Measurements from ENCODE around the gene ARHGAP24. TPM values are rescaled to one million over a fixed set of nuclear protein-coding genes. Genes with fewer than 3 reads are reported as not detected.

ARHGAP24 gene
- total RNA-seq, 6 experiments from 2014 or later, result 4.0 to 7.3 (median 6.1) TPM

- intact Hi-C loops (cut with DNase I), result no loop called here
- no peak for TF ChIP-seq POLR2A (IDR thresholded peaks at IDR 0.05)
- TF ChIP-seq, protein P1, sequence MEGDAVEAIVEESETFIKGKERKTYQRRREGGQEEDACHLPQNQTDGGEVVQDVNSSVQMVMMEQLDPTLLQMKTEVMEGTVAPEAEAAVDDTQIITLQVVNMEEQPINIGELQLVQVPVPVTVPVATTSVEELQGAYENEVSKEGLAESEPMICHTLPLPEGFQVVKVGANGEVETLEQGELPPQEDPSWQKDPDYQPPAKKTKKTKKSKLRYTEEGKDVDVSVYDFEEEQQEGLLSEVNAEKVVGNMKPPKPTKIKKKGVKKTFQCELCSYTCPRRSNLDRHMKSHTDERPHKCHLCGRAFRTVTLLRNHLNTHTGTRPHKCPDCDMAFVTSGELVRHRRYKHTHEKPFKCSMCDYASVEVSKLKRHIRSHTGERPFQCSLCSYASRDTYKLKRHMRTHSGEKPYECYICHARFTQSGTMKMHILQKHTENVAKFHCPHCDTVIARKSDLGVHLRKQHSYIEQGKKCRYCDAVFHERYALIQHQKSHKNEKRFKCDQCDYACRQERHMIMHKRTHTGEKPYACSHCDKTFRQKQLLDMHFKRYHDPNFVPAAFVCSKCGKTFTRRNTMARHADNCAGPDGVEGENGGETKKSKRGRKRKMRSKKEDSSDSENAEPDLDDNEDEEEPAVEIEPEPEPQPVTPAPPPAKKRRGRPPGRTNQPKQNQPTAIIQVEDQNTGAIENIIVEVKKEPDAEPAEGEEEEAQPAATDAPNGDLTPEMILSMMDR (IDR thresholded peaks at IDR 0.05), result no peak
Measured at GRCh38 chr4:85486425-85487086, 11.6 kb downstream of the ARHGAP24 start.

GRCh38 chr4:85488416-85488815, 13.5 kb downstream of the ARHGAP24 start:
- no peak overlapping the region for H3K27ac ChIP-seq
- DNase-seq (no peak), ATAC-seq (no peak)
- H3K4me3 ChIP-seq, result no peak overlapping the region
- no peaks in the 10 kb centered on the region for H3K9me3 ChIP-seq
- H3K36me3 ChIP-seq, result no peaks in the 10 kb centered on the region
- intact Hi-C loops (cut with DNase I), result no loop called here
- WGBS (ENCODE audit: insufficient coverage, low coverage, low lambda C conversion rate, missing lambda C conversion rate), result 79% methylated on average over 1 of the region's 1 CpG
- H3K27me3 ChIP-seq, result no peaks in the 10 kb centered on the region
- no peaks in the 10 kb centered on the region for H3K4me1 ChIP-seq
- TF ChIP-seq, protein P1 (IDR thresholded peaks at IDR 0.05), result no peak
- no peak for TF ChIP-seq POLR2A (IDR thresholded peaks at IDR 0.05)

More at GRCh38 chr4:85486425-85487086, 11.6 kb downstream of the ARHGAP24 start:
- Histone ChIP-seq H3K4me3 (no peak overlapping the region), H3K9me3 (no peaks in the 10 kb centered on the region), H3K27me3 (no peaks in the 10 kb centered on the region), H3K27ac (no peak overlapping the region), H3K36me3 (no peaks in the 10 kb centered on the region), H3K4me1 (no peaks in the 10 kb centered on the region)
- ATAC-seq, result no peak
- 93% methylated on average over 3 of the region's 3 CpGs for WGBS (ENCODE audit: insufficient coverage, low coverage, low lambda C conversion rate, missing lambda C conversion rate)
- DNase-seq, result no peak

DNA sequence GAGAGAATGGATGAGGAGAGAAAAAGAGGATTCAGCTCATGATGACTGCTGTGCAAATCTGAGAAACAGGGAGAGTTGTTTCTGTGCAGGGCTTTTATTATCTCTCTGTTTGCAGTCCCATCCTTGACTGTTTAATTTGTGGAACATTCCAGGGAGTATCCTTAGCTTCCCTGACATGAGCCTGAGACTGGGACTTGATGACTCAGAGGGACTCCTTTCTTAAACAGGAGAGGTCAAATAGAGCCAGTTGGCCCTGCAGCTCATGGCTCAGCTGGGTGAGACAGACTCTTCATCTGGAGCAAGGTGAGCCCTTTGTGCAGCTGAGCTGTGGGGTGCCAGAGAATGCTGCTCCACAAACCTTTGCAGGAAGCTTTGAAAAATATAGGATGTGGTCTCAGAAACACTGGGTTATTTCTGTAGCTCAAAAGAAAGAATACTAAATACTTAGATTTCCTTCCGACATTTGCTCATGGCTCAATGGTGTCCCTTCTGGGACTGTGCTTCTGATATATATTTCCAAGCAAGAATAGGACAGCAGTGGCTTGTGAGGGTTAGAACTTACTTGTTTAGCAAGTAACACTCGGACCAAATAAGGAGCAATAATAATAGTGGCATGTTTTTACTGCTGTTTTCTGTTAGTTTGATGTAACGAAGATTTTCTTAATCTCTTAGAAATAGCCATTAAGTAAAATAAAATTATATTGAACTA, 14.5 kb downstream of the ARHGAP24 start:
- 63% methylated on average over 3 of the region's 3 CpGs for WGBS (ENCODE audit: insufficient coverage, low coverage, low lambda C conversion rate, missing lambda C conversion rate)

DNA sequence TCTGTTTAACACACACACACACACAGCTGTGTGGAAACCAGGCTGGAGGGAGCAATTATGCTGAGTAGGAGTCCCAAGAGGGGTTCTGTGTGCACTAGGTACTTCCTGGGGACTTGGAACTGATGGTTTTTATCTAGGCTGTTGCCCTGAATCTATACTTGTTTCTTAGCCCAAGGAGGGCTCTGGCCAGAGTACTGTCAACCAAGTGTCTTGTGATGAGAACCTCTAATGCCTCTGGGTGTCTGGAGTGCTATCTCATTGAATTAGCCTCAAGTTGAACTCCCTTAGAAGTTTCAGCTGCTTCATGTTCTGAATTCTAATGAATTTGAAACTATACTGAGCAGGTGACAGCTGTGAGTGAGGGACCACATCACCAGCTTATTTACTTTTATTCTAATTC, 16.6 kb downstream of the ARHGAP24 start:
- intact Hi-C loops (cut with DNase I), result no loop called here
- Histone ChIP-seq H3K27ac (no peak overlapping the region), H3K36me3 (no peaks in the 10 kb centered on the region), H3K27me3 (no peaks in the 10 kb centered on the region), H3K4me3 (no peak overlapping the region), H3K9me3 (no peaks in the 10 kb centered on the region), H3K4me1 (no peaks in the 10 kb centered on the region)
- TF ChIP-seq, protein P1 (IDR thresholded peaks at IDR 0.05), result no peak
- ATAC-seq (no peak), DNase-seq (no peak)

More for the DNA sequence above, 14.5 kb downstream of the ARHGAP24 start:
- no peaks in the 10 kb centered on the region for H3K27me3 ChIP-seq
- no peak overlapping the region for H3K27ac ChIP-seq
- no peaks in the 10 kb centered on the region for H3K4me1 ChIP-seq
- H3K36me3 ChIP-seq, result no peaks in the 10 kb centered on the region
- no peak overlapping the region for H3K4me3 ChIP-seq
- DNase-seq (no peak), ATAC-seq (peak in 1 of 4 donors; percentile 23)
- no peaks in the 10 kb centered on the region for H3K9me3 ChIP-seq
- TF ChIP-seq, protein P1 (IDR thresholded peaks at IDR 0.05), result no peak
- TF ChIP-seq POLR2A (IDR thresholded peaks at IDR 0.05), result no peak
- intact Hi-C loops (cut with DNase I), result no loop called here

Measured in right lobe of liver (tissue), 6 donors.